Astrocyte of the cerebellum (primary cell): Measurements from ENCODE around the gene CRYBB3.
"Not testable (repeated sequence)": the region's sequence is repeated elsewhere in the genome, so short reads cannot be mapped to it uniquely, and the experiment has no call there.

ENCODE experiments used
- DNase-seq: peaks from one replicate; pipeline ENCODE4 v3.0.0-alpha.2; 2011; ENCODE audit warnings: low read depth
- H3K4me3 ChIP-seq: 2 replicates; pipeline ENCODE4 v1.5.1; 2011; ENCODE audit warnings: mild to moderate bottlenecking, low read depth, low read length, moderate library complexity
- in situ Hi-C: cut with HindIII; loops from 2 replicates; pipeline ENCODE4 v1.10.0; 2017; ENCODE audit warnings: low sequenced_read_pairs
- TF ChIP-seq, protein P1 (sequence below): IDR thresholded peaks from 2 replicates; pipeline ENCODE4 v1.5.1; 2012; ENCODE audit warnings: low read length, low read depth, moderate library complexity, mild to moderate bottlenecking; ENCODE audit errors: missing control alignments

Gene CRYBB3

DNA sequence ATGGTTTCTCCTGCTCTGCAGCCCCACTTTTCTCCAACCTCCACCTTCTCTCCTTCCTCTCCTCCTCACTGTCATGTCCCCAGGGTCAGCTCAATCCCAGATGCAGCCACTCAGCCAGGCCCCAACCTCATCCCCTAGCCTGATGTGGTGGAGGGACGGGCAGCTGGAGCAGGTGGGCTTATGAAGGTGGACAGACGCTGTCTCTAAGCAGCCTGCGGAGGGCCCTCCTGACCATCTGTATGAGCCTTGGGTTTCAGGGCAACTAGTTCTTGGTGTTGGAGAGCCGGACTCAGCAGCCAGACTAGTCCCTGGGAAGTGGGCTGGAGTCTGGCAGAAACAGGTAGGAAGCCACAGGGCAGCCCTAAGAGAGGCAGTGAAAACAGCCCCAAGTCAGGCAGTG is 37.8 kb downstream of the CRYBB3 start:
- no peak for DNase-seq
- in situ Hi-C loops = no loop called here
- TF ChIP-seq, protein P1, sequence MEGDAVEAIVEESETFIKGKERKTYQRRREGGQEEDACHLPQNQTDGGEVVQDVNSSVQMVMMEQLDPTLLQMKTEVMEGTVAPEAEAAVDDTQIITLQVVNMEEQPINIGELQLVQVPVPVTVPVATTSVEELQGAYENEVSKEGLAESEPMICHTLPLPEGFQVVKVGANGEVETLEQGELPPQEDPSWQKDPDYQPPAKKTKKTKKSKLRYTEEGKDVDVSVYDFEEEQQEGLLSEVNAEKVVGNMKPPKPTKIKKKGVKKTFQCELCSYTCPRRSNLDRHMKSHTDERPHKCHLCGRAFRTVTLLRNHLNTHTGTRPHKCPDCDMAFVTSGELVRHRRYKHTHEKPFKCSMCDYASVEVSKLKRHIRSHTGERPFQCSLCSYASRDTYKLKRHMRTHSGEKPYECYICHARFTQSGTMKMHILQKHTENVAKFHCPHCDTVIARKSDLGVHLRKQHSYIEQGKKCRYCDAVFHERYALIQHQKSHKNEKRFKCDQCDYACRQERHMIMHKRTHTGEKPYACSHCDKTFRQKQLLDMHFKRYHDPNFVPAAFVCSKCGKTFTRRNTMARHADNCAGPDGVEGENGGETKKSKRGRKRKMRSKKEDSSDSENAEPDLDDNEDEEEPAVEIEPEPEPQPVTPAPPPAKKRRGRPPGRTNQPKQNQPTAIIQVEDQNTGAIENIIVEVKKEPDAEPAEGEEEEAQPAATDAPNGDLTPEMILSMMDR = no peak
- H3K4me3 ChIP-seq = no peak overlapping the region

DNA sequence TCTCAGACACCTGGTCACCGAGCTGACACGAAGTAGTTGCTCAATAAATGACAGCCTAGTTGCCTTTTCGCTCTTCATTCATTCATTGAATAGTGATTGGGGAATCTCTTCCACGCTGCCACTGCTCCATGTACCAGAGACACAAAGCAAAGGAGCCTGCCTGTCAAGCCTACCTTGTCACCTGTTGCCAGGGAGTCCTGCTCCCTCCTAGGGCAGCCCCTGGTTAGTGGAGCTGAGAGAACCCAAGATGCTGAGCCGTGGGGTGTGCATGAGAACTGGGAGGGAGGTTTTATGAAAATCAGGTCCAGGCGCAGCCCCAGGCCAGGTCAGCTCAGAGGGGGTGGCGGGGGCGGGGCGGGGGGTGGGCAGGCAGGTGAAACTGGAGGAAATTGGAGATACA is 38.4 kb downstream of the CRYBB3 start:
- DNase-seq, in situ Hi-C loops, H3K4me3 ChIP-seq: not testable (repeated sequence)

DNA sequence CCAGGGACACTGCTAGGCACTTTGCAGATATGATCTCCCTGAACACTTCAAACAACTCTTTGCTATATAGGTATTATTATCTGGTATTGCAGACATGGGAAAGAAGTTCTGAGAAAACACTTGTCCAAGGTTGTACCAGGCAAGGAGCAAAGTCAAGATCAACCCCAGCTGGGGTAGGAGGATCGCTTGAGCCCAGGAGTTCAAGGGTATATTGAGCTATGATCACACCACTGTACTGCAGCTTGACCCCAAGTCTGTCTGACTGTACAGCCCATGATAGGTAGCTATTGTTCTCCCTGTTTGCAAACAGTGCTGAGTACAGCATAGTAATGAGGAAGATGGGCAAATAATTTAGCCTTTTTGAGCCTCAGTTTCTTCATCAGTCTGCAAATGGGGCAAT is 55.5 kb downstream of the CRYBB3 start:
- DNase-seq, in situ Hi-C loops, H3K4me3 ChIP-seq: not testable (repeated sequence)
